ACC112 (cell line): ENCODE results near the gene NRL.
"Not testable (repeated sequence)": the region's sequence is repeated elsewhere in the genome, so short reads cannot be mapped to it uniquely, and the experiment has no call there.

Experiments used
- H2AFZ ChIP-seq: fragments of 200-600 bp; sonication (generic); one replicate; pipeline ENCODE4 v1.6.0; 2017; ENCODE audit warnings: antibody characterized with exemption, low read length; ENCODE audit not compliant: unreplicated experiment
- H3K27ac ChIP-seq: fragments of 200-600 bp; sonication (generic); 2 replicates; pipeline ENCODE4 v1.5.1; 2014; ENCODE audit warnings: low read depth, mild to moderate bottlenecking, antibody characterized with exemption, low read length, moderate library complexity
- H3K27me3 ChIP-seq: fragments of 200-600 bp; sonication (generic); 2 replicates; pipeline ENCODE4 v1.6.1; 2014; ENCODE audit warnings: mild to moderate bottlenecking, antibody characterized with exemption, low read length, moderate library complexity, mixed read lengths; ENCODE audit not compliant: insufficient read depth
- H3K36me3 ChIP-seq: fragments of 200-600 bp; sonication (generic); 2 replicates; pipeline ENCODE4 v1.6.1; 2016; ENCODE audit warnings: mild to moderate bottlenecking, antibody characterized with exemption, low read length, moderate library complexity, mixed read lengths; ENCODE audit not compliant: insufficient read depth
- H3K4me1 ChIP-seq: fragments of 200-600 bp; sonication (generic); one replicate; pipeline ENCODE4 v1.6.1; 2016; ENCODE audit warnings: low read length, mixed read lengths; ENCODE audit not compliant: insufficient read depth, unreplicated experiment, control insufficient read depth
- H3K4me3 ChIP-seq: fragments of 200-600 bp; sonication (generic); 2 replicates; pipeline ENCODE4 v1.5.1; 2014; ENCODE audit warnings: mild to moderate bottlenecking, low read depth, low read length
- H3K79me2 ChIP-seq: fragments of 200-600 bp; sonication (generic); one replicate; pipeline ENCODE4 v1.6.0; 2016; ENCODE audit warnings: low read length; ENCODE audit not compliant: control insufficient read depth, unreplicated experiment, insufficient read depth

Gene NRL

DNA sequence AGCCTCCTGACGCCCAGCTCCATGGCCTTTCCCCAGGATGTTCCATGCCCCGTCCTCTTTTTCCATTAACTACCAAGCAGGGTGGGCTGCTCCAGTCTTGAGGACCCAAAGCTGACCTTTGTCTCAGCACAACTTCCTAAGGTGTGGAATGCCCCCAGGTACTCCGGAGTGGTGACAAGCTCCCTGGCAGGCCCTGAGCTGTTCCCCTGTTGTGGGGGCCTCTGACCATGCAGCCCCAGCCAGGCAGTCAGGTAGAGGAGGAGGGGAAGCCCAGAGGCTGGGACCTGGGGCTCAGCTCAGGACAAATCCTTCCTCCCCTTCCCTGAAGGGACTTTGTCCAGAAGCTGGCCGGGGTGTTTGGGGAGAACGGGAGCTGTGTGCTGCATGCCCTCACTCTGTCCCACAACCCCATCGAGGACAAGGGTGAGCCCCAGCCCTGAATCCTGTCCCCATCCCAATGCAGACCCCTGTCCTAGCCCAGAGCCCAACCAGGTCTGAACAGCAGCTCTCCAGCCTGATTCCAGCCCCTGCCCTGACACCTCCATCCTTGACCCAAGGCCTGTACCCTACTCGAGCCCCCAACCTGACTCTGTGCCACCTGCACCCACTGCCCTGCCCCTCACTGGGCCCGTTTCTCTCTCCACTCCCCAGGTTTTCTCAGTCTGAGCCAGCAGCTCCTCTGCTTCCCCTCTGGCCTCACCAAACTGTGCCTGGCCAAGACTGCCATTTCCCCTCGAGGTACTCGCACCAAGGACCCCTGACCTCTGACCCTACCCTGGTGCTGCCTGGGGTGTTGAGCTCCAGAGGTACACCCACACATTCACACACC, 58.6 kb downstream of the NRL start:
- no peak overlapping the region for H3K4me3 ChIP-seq
- H3K4me1 ChIP-seq, result peaks cover 8% of the 10 kb centered on the region
- no peak overlapping the region for H2AFZ ChIP-seq
- peaks cover 49% of the 10 kb centered on the region for H3K27me3 ChIP-seq
- H3K27ac ChIP-seq, result no peak overlapping the region
- H3K36me3 ChIP-seq, result no peaks in the 10 kb centered on the region
- H3K79me2 ChIP-seq, result no peaks in the 10 kb centered on the region

DNA sequence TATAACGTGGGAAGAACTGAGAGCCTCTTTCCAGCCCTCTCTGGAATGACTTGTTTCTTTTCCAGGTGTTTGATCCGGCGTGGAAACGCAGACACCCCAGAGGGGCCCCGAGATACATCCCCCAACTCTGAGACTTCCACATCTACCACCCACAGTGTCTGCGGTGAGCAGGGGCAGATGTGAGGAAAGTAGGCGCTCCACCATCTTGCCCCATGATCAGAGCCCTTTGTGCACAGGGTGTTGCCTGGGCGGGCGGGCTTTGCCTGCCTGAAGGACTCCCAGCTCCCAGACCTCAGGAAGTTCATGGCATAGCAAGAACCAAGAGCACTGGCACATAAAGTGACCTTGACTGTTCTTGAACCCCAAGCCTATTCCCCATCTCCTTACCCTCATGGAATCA, 60.1 kb downstream of the NRL start:
- Histone ChIP-seq H3K27me3 (peaks cover 62% of the 10 kb centered on the region), H3K27ac (no peak overlapping the region), H3K36me3 (no peaks in the 10 kb centered on the region)

DNA sequence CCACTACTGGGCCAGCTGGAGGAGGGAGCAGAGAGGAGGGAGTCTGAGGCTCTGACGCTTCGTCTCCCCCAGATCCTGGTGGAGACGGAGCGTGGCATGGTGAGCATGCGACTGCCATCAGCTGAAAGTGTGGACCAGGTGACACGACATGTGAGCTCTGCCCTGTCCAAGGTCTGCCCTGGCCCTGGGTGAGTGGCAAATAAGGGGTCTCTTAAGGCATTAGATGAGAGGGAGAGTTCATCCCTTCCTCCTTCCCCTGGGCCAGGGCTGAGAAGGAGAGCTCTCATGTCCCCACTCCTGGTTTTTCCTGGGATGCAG, 60.5 kb downstream of the NRL start:
- no peak overlapping the region for H2AFZ ChIP-seq
- H3K27me3 ChIP-seq, result peaks cover 62% of the 10 kb centered on the region

More for the DNA sequence above, 60.1 kb downstream of the NRL start:
- peaks cover 8% of the 10 kb centered on the region for H3K4me1 ChIP-seq
- H3K79me2 ChIP-seq, result no peaks in the 10 kb centered on the region
- no peak overlapping the region for H3K4me3 ChIP-seq
- H2AFZ ChIP-seq, result no peak overlapping the region

DNA sequence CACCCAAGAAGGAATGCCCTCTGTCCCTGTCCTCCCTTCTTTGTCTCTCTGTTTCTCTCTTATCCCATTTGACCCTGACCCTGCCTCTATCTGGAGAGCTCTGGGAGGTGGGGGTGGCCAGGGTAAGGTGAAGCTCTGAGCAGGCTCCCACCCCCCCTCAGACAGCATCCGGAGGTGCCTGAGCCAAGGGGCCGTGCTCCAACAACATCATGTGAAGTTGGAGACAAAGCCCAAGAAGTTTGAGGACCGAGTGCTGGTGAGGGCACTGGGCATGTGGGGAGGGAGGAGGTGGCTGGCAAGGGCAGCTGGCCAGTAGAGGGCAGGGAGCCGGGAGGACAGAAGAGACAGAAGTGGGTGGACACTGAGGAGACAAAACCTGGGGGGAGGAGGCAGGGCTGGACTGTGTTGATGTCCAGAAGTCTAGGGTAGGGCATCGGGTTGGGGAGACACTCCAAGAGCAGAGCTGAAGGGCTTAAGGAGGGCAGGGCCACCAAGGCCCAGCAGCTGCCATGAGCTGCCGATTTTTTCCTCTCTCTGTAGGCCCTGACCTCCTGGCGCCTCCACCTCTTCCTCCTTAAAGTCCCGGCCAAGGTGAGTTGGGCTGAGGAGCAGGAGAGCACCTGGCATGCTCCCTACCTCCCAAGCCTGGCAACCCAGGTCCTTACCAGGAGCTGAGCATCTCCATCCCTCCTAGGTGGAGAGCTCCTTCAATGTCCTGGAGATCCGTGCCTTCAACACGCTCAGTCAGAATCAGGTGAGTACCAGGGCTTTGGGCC, 61.0 kb downstream of the NRL start:
- no peak overlapping the region for H2AFZ ChIP-seq
- H3K4me1 ChIP-seq, result peaks cover 8% of the 10 kb centered on the region
- no peaks in the 10 kb centered on the region for H3K36me3 ChIP-seq
- no peak overlapping the region for H3K27ac ChIP-seq
- no peaks in the 10 kb centered on the region for H3K79me2 ChIP-seq
- H3K4me3 ChIP-seq, result no peak overlapping the region
- H3K27me3 ChIP-seq, result peaks cover 64% of the 10 kb centered on the region

More for the DNA sequence above, 60.5 kb downstream of the NRL start:
- H3K79me2 ChIP-seq, result no peaks in the 10 kb centered on the region
- H3K27ac ChIP-seq, result no peak overlapping the region
- H3K4me1 ChIP-seq, result peaks cover 8% of the 10 kb centered on the region
- no peaks in the 10 kb centered on the region for H3K36me3 ChIP-seq
- H3K4me3 ChIP-seq, result no peak overlapping the region

DNA sequence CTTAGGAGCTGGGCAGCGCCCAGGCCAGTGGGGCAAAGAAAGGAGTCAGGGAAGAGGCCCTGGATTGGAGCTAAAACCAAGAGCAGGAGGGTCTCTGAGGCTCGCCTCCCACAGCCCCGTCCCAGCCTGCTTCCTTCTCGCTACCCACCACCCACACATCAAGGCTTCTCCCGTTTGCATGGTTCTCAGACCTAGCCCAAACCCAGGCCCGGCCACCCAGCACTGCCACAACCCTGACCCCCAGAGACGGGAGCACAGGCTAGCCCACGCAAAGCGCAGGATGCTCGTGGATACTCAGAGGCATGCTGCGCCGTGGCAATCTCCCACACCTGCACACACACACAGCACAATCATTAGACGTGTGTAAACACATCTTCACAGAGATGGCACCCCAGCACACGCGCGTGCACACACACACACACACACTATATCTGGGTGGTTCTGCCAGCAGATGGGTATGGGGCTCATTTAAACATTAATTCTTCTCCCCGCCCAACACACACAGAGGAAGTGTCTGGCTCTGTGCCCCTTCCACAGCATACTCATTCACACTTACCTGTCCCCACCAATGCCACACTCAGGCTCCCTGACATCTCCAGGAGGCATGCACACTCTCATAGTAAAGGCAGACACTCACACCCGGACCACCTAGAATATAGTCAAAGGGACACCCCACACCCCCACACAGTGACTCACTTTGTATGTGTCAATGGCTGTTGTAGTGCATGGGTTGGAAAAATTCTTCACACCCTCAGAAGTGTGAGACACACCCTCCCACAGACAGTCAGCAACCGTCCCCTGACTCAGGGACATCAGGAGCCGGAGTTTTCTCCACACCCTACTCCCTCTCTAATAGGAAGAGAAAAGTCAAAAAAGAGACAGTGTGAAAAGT, 61.8 kb downstream of the NRL start:
- Histone ChIP-seq H2AFZ (no peak overlapping the region), H3K27ac (no peak overlapping the region)

DNA sequence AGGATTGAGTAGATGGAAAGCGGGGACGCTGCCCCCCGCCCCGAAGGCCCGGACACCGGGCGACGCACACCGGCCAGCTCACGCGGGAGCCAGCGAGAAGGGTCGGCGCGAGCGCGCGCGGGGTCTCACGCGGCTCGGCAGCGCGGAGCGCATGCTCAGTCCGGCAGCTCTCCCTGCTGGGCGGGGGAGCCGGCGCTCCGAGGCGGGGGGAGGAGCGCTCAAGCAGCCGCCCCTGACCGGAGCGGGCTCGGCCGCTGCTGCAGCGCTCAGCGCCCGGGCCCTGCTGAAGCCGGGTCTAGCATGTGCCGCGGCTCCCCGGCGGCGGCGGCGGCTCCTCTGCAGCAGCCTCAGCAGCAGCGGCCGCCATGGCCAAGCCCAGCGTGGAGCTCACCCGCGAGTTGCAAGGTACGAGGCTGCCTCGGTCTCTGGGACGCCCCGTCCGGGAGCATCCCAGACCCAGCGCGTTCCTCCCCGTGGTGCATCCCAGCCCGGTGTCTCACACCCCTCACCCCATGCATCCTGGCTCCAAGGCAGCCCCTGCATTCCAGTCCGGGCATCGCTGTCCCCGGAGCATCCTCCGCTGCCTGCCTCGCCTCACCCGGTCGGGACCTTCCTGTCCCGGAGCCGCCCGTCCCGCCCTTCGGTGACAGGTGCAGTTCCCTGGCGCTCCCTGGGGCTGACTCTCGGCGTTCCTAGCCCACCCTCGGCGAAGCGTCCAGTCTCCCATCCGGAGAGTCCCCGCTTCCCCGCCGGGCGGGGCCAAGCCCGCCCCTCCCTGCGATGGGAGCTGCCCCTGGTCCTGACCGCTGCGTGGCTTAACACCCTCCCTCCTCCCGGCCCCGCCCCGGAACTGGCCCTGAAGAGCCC, 62.7 kb downstream of the NRL start, which contains the start of gene CARMIL3:
Gene CARMIL3 (plus strand): TSS at position 221 of the 867 bp plus-strand sequence. CDS start 145 bp downstream, at position 366.
- Histone ChIP-seq H3K27me3 (peaks cover 78% of the 10 kb centered on the region), H3K79me2 (no peaks in the 10 kb centered on the region), H3K27ac (no peak within 1 kb of the TSS), H3K4me1 (peaks cover 8% of the 10 kb centered on the region), H3K4me3 (peak within 1 kb of the TSS; percentile 83), H2AFZ (peak within 1 kb of the TSS; percentile 92), H3K36me3 (no peaks in the 10 kb centered on the region)

More for the DNA sequence above, 61.8 kb downstream of the NRL start:
- peaks cover 8% of the 10 kb centered on the region for H3K4me1 ChIP-seq
- H3K36me3 ChIP-seq, result no peaks in the 10 kb centered on the region
- peaks cover 71% of the 10 kb centered on the region for H3K27me3 ChIP-seq
- peak overlapping the region; percentile 83 for H3K4me3 ChIP-seq
- no peaks in the 10 kb centered on the region for H3K79me2 ChIP-seq

DNA sequence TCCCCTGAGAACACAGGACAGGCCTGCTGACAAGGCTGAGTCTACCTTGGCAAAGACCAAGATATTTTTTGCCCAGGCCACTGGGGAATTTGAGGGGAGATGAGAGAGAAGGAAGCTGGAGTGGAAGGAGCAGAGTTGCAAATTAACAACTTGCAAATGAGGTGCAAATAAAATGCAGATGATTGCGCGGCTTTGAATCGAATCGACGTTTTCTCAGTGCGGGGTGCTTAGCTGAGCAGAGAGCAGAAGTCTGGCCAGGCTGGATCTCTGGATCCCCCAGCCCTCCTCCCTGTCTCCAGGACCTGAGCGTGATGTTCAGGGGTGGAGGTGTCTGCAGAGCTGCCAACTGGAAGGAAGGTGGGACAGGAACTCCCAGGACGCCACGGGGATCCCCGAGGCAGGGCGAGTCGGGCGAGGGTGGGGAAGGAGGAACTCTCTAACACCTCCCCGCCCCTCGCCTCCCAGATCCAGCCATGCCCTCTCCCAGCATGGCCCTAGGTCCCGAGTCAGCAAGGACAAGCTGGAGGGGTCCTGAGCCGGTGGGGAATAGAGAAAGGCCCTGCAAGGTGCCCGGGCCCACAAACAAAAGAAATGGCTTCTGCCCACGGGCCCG, 63.5 kb downstream of the NRL start:
- H3K36me3 ChIP-seq, result no peaks in the 10 kb centered on the region
- H3K27ac ChIP-seq, result no peak overlapping the region
- H3K27me3 ChIP-seq, result peaks cover 85% of the 10 kb centered on the region
- no peaks in the 10 kb centered on the region for H3K79me2 ChIP-seq
- H2AFZ ChIP-seq, result peak overlapping the region; percentile 92
- H3K4me3 ChIP-seq, result peak overlapping the region; percentile 83
- H3K4me1 ChIP-seq, result peaks cover 8% of the 10 kb centered on the region

DNA sequence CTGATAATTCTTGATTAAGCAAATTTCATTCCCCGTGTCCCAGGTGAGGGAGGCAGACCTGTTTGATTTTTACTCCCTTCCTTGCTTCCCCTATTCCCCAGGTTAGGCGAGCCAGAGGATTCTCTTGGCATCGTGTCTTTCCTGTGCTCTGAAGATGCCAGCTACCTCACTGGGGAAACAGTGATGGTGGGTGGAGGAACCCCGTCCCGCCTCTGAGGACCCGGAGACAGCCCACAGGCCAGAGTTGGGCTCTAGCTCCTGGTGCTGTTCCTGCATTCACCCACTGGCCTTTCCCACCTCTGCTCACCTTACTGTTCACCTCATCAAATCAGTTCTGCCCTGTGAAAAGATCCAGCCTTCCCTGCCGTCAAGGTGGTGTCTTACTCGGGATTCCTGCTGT, 64.0 kb downstream of the NRL start:
- H3K27me3 ChIP-seq, result peaks cover 83% of the 10 kb centered on the region

DNA sequence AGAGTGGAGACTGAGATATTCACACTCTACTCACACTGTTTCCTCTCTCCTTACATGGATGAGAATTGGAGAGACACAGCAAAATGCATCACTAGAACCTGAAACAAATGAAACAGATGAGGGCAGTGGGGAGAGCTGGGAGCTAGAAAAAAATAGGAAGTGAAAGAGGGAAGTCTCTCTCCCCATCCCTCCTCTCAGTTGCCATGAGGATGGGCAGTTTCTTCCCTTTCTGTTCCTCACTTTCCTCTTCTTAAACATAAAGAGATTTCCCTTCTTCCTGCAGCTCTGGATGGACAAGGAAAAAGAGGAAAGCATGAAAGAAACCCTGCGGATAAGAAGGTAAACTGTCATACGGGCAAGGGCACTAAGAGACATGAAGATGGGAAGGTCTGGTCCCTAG, 65.7 kb downstream of the NRL start:
- not testable (repeated sequence) for H3K4me1 ChIP-seq, H3K36me3 ChIP-seq, H3K4me3 ChIP-seq, H3K27ac ChIP-seq, H3K79me2 ChIP-seq, H2AFZ ChIP-seq
- peaks cover 76% of the 10 kb centered on the region for H3K27me3 ChIP-seq

More for the DNA sequence above, 64.0 kb downstream of the NRL start:
- not testable (repeated sequence) for H3K27ac ChIP-seq, H3K4me1 ChIP-seq, H3K36me3 ChIP-seq, H3K4me3 ChIP-seq, H3K79me2 ChIP-seq, H2AFZ ChIP-seq
